Endothelial cell of umbilical vein (primary cell): ENCODE data around the gene ACSBG1. TPM values are rescaled to one million over a fixed set of nuclear protein-coding genes. Genes with fewer than 3 reads are reported as not detected.

Experiments
- BruUV-seq: library from RNA; stranded (reverse); fragments of 400-500 nt; replicated peaks from 2 replicates; lab custom pipeline; 2021; lab: Mats Ljungman, UMichigan
- CTCF ChIA-PET: fragments of 300-600, 350-600 bp; sonication (Branson Sonifier 250); formaldehyde crosslinking; loops from one replicate; lab custom pipeline; 2021; ENCODE audit warnings: antibody characterized with exemption, inconsistent platforms; lab: Charles Lee
- POLR2A ChIA-PET: fragments of 300-600, 350-600 bp; sonication (Branson Sonifier 250); formaldehyde crosslinking; loops from one replicate; lab custom pipeline; 2021; ENCODE audit warnings: antibody characterized with exemption, inconsistent platforms; lab: Charles Lee
- DNase-seq: peaks from one replicate; pipeline ENCODE4 v3.0.0-alpha.2; 2011; ENCODE audit warnings: low read depth, low spot score
- FAIRE-seq: peaks from 2 replicates; lab custom pipeline; 2011; peaks lifted over from hg19 to GRCh38; lab: Jason Lieb, UNC
- H2AFZ ChIP-seq: 2 replicates; pipeline ENCODE4 v1.6.0; 2012; ENCODE audit warnings: low read depth, low read length, control low read depth, inconsistent platforms
- H3K27ac ChIP-seq: 2 replicates; pipeline ENCODE4 v1.5.1; 2011; ENCODE audit warnings: low read depth, mild to moderate bottlenecking, control low read depth, low read length, moderate library complexity; ENCODE audit not compliant: insufficient read depth
- H3K27me3 ChIP-seq, 2 experiments: 2 replicates each; pipeline versions ENCODE4 v1.6.0 to v1.6.1; 2011; ENCODE audit warnings: low read length in 2 of 2, mixed read lengths in 1 of 2; ENCODE audit not compliant: control insufficient read depth in 2 of 2, insufficient read depth in 2 of 2
- H3K36me3 ChIP-seq, 2 experiments: 2 replicates in 1 of 2; 3 replicates in 1 of 2; pipeline ENCODE4 v1.5.1; 2011; ENCODE audit warnings: low read length in 2 of 2, mild to moderate bottlenecking in 1 of 2, moderate library complexity in 1 of 2; ENCODE audit not compliant: control insufficient read depth in 2 of 2, insufficient read depth in 2 of 2; ENCODE audit errors: extremely low read depth in 1 of 2
- H3K4me1 ChIP-seq: 3 replicates; pipeline ENCODE4 v1.5.1; 2011; ENCODE audit warnings: mild to moderate bottlenecking, low read length; ENCODE audit not compliant: control insufficient read depth, insufficient read depth; ENCODE audit errors: extremely low read depth
- H3K4me2 ChIP-seq: 2 replicates; pipeline ENCODE4 v1.6.1; 2011; ENCODE audit warnings: low read length, control low read depth, mixed read lengths; ENCODE audit not compliant: insufficient read depth
- H3K4me3 ChIP-seq, 3 experiments: fragments of 200-600 bp in 1 of 3; sonication (generic), shearing (Covaris generic) in 1 of 3; replicated peaks in 1 of 3; 2 replicates each; pipeline ENCODE4 v1.5.1; 2011 to 2016; ENCODE audit warnings: control low read depth in 3 of 3, low read length in 3 of 3, mild to moderate bottlenecking in 2 of 3, inconsistent platforms in 1 of 3, low read depth in 1 of 3, moderate library complexity in 1 of 3; ENCODE audit not compliant: insufficient read depth in 1 of 3
- H3K79me2 ChIP-seq: 2 replicates; pipeline ENCODE4 v1.6.0; 2012; ENCODE audit warnings: low read length, inconsistent platforms; ENCODE audit not compliant: control insufficient read depth, insufficient read depth
- H3K9ac ChIP-seq: replicated peaks from 2 replicates; pipeline ENCODE3; 2011; ENCODE audit warnings: low read length, control low read depth; ENCODE audit not compliant: insufficient read depth; ENCODE audit errors: extremely low read depth
- H3K9me1 ChIP-seq: replicated peaks from 3 replicates; pipeline ENCODE4 v1.6.0; 2011; ENCODE audit warnings: mild to moderate bottlenecking, low read length; ENCODE audit not compliant: control insufficient read depth, insufficient read depth; ENCODE audit errors: extremely low read depth
- H3K9me3 ChIP-seq: replicated peaks from 2 replicates; pipeline ENCODE4 v1.5.1; 2012; ENCODE audit warnings: low read length, inconsistent platforms; ENCODE audit not compliant: control insufficient read depth, insufficient read depth
- H4K20me1 ChIP-seq: replicated peaks from 2 replicates; pipeline ENCODE3; 2011; ENCODE audit warnings: mild to moderate bottlenecking, low read length; ENCODE audit not compliant: control insufficient read depth, insufficient read depth; ENCODE audit errors: extremely low read depth
- CTCF ChIP-seq, 2 donors: IDR thresholded peaks; 1 replicate in 1 of 2; 2 replicates in 1 of 2; pipeline ENCODE4 v1.5.1; 2011; ENCODE audit warnings: low read length in 2 of 2, mild to moderate bottlenecking in 2 of 2, moderate library complexity in 2 of 2, control low read depth in 1 of 2, inconsistent platforms in 1 of 2, low read depth in 1 of 2; ENCODE audit not compliant: insufficient read depth in 1 of 2; ENCODE audit errors: extremely low read depth in 1 of 2
- EZH2 ChIP-seq: IDR thresholded peaks from 2 replicates; pipeline ENCODE4 v1.6.1; 2012; ENCODE audit warnings: borderline replicate concordance, low read depth, mild to moderate bottlenecking, moderate library complexity, low read length, inconsistent platforms; ENCODE audit not compliant: severe bottlenecking
- FOS ChIP-seq: IDR thresholded peaks from 2 replicates; pipeline ENCODE4 v1.6.1; 2011; ENCODE audit warnings: mild to moderate bottlenecking, low read length, moderate library complexity, borderline replicate concordance; ENCODE audit not compliant: insufficient read depth
- GATA2 ChIP-seq: IDR thresholded peaks from 2 replicates; pipeline ENCODE4 v1.7.0; 2011; ENCODE audit warnings: low read depth, mild to moderate bottlenecking, moderate library complexity, mixed read lengths, low read length; ENCODE audit not compliant: insufficient read length, insufficient read depth
- JUN ChIP-seq: IDR thresholded peaks from 2 replicates; pipeline ENCODE4 v1.6.1; 2011; ENCODE audit warnings: borderline replicate concordance, low read depth; ENCODE audit not compliant: insufficient read length, insufficient read depth
- MAX ChIP-seq: IDR thresholded peaks from 2 replicates; pipeline ENCODE4 v1.6.1; 2011; ENCODE audit not compliant: insufficient read depth, insufficient read length
- MYC ChIP-seq: IDR thresholded peaks from one replicate; pipeline ENCODE4 v1.6.1; 2011; ENCODE audit warnings: mild to moderate bottlenecking, low read depth, low read length
- POLR2A ChIP-seq: IDR thresholded peaks from 2 replicates; pipeline ENCODE4 v1.6.1; 2012; ENCODE audit warnings: low read depth, mild to moderate bottlenecking, control low read depth, low read length
- POLR2AphosphoS5 ChIP-seq: IDR thresholded peaks from 2 replicates; pipeline ENCODE4 v1.6.1; 2012; ENCODE audit warnings: low read depth, mild to moderate bottlenecking, control low read depth, low read length, moderate library complexity; ENCODE audit not compliant: insufficient read depth
- dilution Hi-C: fragments of 300-500 bp; cut with MboI; formaldehyde crosslinking; loops from one replicate; pipeline ENCODE4 v1.15.0; 2019; ENCODE audit warnings: low sequenced_read_pairs; ENCODE audit not compliant: extremely low pct_ligation_motif_present
- intact Hi-C: fragments of 100-400 bp; cut with micrococcal nuclease; formaldehyde crosslinking; loops from one replicate; pipeline ENCODE4 v1.10.0; 2022
- polyA plus RNA-seq, 4 experiments: library from polyadenylated mRNA; depleted of rRNA in 3 of 4; stranded (reverse) in 3 of 4; unstranded in 1 of 4; fragments of >200 nt; gene quantifications; 2 replicates each; pipeline versions ENCODE4 v1.2.1 to v1.2.3, GENCODE V29; 2011 to 2012; ENCODE audit warnings: missing spikeins in 1 of 4
- total RNA-seq: library from RNA; stranded (reverse); gene quantifications from 2 replicates; pipeline ENCODE4 v1.2.3, GENCODE V29; 2021

Gene ACSBG1
- total and polyA plus RNA-seq, 2 donors (not counting 3 experiments of a cell fraction or from before 2014, with no cell fraction given): not detected

- Histone ChIP-seq H3K27ac (no peak overlapping the region), H3K27me3 (no peaks in the 10 kb centered on the region), H2AFZ (no peak overlapping the region), H3K36me3 (no peaks in the 10 kb centered on the region), H3K9me3 (no peaks in the 10 kb centered on the region), H3K4me3 (no peak overlapping the region), H4K20me1 (no peaks in the 10 kb centered on the region), H3K9ac (no peak overlapping the region), H3K79me2 (no peaks in the 10 kb centered on the region), H3K4me2 (no peak overlapping the region), H3K4me1 (peaks cover 5% of the 10 kb centered on the region), H3K9me1 (no peaks in the 10 kb centered on the region)
- POLR2A ChIA-PET: no interaction called here
- no TSS peak for BruUV-seq
- FAIRE-seq (no peak), DNase-seq (no peak)
- TF ChIP-seq POLR2AphosphoS5: no peak
- no peak for TF ChIP-seq MYC
- TF ChIP-seq FOS: no peak
- TF ChIP-seq POLR2A: no peak
- TF ChIP-seq GATA2: no peak
- no peak for TF ChIP-seq MAX
- TF ChIP-seq CTCF (IDR thresholded peaks at IDR 0.05; ENCODE audit: extremely low read depth in 1 of 2, insufficient read depth in 1 of 2, low read depth in 1 of 2, low read length in 2 of 2): no peak
- TF ChIP-seq EZH2: no peak
- no peak for TF ChIP-seq JUN
- intact Hi-C loops: no loop called here
- dilution Hi-C loops: no loop called here
- CTCF ChIA-PET: interaction anchor here (1.0 to 1.4 kb wide), 2 partner anchors 15 to 16 kb away, joined by 3 read pairs; no protein-coding TSS in a partner anchor
Observed at GRCh38 chr15:78211189-78211921, 23.0 kb downstream of the ACSBG1 start.
